Measurements from ENCODE around the gene GPR156.
A peak's percentile ranks its signal among the peaks of the same experiment; 100 is the strongest.
"Not testable (repeated sequence)": the region's sequence is repeated elsewhere in the genome, so short reads cannot be mapped to it uniquely, and the experiment has no call there.

GPR156 gene

DNA sequence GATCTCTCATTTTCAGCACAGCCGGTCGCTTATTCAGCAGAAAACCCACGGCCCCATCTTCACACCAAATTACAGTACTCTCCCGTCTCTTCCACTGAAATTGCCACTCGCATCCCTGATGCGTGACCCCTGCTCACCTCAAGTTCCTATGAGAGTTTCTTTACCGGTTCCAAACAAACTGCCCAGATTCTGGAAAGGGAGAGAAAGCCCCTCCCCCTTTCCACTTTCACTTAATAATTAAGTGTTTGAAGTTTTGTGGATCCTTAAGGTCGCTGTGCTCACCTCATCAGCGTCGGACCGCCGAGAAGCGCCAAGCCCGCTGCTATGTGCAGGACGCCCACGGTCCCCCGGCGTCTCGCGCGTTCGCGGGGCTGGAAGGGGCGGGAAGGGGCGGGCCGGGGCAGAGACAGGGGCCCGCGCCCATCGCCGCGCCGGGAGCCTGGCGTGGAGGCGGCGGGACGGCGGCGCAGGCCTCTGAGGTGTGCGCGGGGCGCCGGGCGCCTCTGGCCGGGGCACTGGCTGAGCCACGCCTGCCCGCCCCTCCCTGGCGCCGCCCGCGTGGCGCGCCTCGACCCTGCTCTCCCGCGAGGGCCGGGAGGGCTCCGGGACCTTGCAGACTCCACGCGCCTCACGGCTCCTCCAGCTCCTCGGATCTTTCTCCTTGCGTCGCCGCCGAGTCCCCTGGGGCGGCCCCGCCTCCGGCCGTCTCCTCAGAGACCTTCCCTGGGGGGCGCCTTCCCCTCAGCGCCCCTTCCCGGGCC is at the start of gene GPR156:
TSS of gene GPR156 (minus strand) at position 476 of the 761 bp plus-strand sequence. CDS start 41,124 bp downstream, outside the sequence.
- Histone ChIP-seq H3K4me1 (ENCODE audit: control insufficient read depth, insufficient read depth, low read length) (no peaks in the 10 kb centered on the region), H3K36me3 (ENCODE audit: control insufficient read depth, insufficient read depth, low read length) (no peaks in the 10 kb centered on the region), H3K4me3 (ENCODE audit: low read length) (peak within 1 kb of the TSS; percentile 57), H3K27me3 (ENCODE audit: control insufficient read depth, insufficient read depth, low read length) (no peaks in the 10 kb centered on the region), H3K9ac (ENCODE audit: low read length) (no peak within 1 kb of the TSS), H3K27ac (ENCODE audit: low read depth, low read length) (no peak within 1 kb of the TSS)

DNA sequence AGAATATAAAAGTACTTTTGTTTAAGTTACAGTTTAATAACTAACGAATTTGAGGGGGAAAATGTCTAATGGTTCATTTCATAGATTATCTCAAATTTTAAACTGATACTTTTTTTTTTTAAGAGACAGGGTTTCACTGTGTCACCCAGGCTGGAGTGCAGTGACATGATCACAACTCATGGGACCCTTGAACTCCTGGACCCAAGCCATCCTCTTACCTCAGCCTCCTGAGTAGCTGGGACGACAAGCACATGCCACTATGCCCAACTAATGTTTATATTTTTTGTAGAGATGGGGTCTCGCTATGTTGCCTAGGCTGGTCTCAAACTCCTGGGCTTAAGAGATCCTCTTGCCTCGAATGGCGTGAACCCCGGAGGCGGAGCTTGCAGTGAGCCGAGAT is 47.6 kb upstream of the GPR156 start:
- no peaks in the 10 kb centered on the region for H3K4me1 ChIP-seq (ENCODE audit: control insufficient read depth, insufficient read depth, low read length)
- H3K27ac ChIP-seq (ENCODE audit: low read depth, low read length) = no peak overlapping the region
- no peak overlapping the region for H3K4me3 ChIP-seq (ENCODE audit: low read length)
- H3K9ac ChIP-seq (ENCODE audit: low read length) = no peak overlapping the region
- H3K27me3 ChIP-seq (ENCODE audit: control insufficient read depth, insufficient read depth, low read length) = no peaks in the 10 kb centered on the region
- H3K36me3 ChIP-seq (ENCODE audit: control insufficient read depth, insufficient read depth, low read length) = peaks cover 7% of the 10 kb centered on the region

DNA sequence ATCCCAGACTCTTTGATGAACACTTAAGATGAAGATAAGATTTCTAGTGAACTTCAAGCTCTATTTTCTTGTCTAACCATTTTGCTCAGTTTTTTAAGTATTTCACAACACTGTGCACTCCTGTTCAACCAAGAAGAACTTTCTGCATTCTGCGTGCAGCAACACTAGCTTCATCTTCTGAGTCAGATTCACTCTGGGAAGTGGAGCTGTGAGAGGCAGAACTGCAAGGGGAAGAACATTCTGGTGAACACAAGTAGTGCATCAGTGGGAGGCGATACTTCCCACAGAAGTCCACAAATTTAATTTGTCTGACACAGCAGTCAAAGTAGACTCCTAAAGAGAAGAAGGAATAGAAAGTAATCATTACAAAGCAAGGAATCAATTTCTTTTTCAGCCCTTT is 46.1 kb upstream of the GPR156 start:
- H3K4me1 ChIP-seq (ENCODE audit: control insufficient read depth, insufficient read depth, low read length) = no peaks in the 10 kb centered on the region
- peaks cover 7% of the 10 kb centered on the region for H3K36me3 ChIP-seq (ENCODE audit: control insufficient read depth, insufficient read depth, low read length)
- no peak overlapping the region for H3K4me3 ChIP-seq (ENCODE audit: low read length)
- H3K27me3 ChIP-seq (ENCODE audit: control insufficient read depth, insufficient read depth, low read length) = no peaks in the 10 kb centered on the region
- no peak overlapping the region for H3K27ac ChIP-seq (ENCODE audit: low read depth, low read length)
- H3K9ac ChIP-seq (ENCODE audit: low read length) = no peak overlapping the region

GRCh38 chr3:120326784-120327183 is 41.8 kb upstream of the GPR156 start:
- Histone ChIP-seq H3K36me3 (ENCODE audit: control insufficient read depth, insufficient read depth, low read length) (peaks cover 10% of the 10 kb centered on the region), H3K4me3 (ENCODE audit: low read length) (no peak overlapping the region)

GRCh38 chr3:120324190-120324589 is 39.2 kb upstream of the GPR156 start:
- no peaks in the 10 kb centered on the region for H3K27me3 ChIP-seq (ENCODE audit: control insufficient read depth, insufficient read depth, low read length)
- no peak overlapping the region for H3K9ac ChIP-seq (ENCODE audit: low read length)
- H3K36me3 ChIP-seq (ENCODE audit: control insufficient read depth, insufficient read depth, low read length) = peaks cover 3% of the 10 kb centered on the region
- no peaks in the 10 kb centered on the region for H3K4me1 ChIP-seq (ENCODE audit: control insufficient read depth, insufficient read depth, low read length)
- no peak overlapping the region for H3K27ac ChIP-seq (ENCODE audit: low read depth, low read length)
- no peak overlapping the region for H3K4me3 ChIP-seq (ENCODE audit: low read length)

More at GRCh38 chr3:120326784-120327183, 41.8 kb upstream of the GPR156 start:
- no peak overlapping the region for H3K9ac ChIP-seq (ENCODE audit: low read length)
- no peak overlapping the region for H3K27ac ChIP-seq (ENCODE audit: low read depth, low read length)
- no peaks in the 10 kb centered on the region for H3K4me1 ChIP-seq (ENCODE audit: control insufficient read depth, insufficient read depth, low read length)
- no peaks in the 10 kb centered on the region for H3K27me3 ChIP-seq (ENCODE audit: control insufficient read depth, insufficient read depth, low read length)

GRCh38 chr3:120323761-120324160 is 38.7 kb upstream of the GPR156 start:
- H3K9ac ChIP-seq (ENCODE audit: low read length); H3K4me1 ChIP-seq (ENCODE audit: control insufficient read depth, insufficient read depth, low read length); H3K36me3 ChIP-seq (ENCODE audit: control insufficient read depth, insufficient read depth, low read length); H3K27me3 ChIP-seq (ENCODE audit: control insufficient read depth, insufficient read depth, low read length); H3K27ac ChIP-seq (ENCODE audit: low read depth, low read length); H3K4me3 ChIP-seq (ENCODE audit: low read length): not testable (repeated sequence)

GRCh38 chr3:120311863-120312794 is 27.1 kb upstream of the GPR156 start:
- no peak overlapping the region for H3K4me3 ChIP-seq (ENCODE audit: low read length)
- no peak overlapping the region for H3K27ac ChIP-seq (ENCODE audit: low read depth, low read length)
- no peaks in the 10 kb centered on the region for H3K36me3 ChIP-seq (ENCODE audit: control insufficient read depth, insufficient read depth, low read length)
- H3K27me3 ChIP-seq (ENCODE audit: control insufficient read depth, insufficient read depth, low read length) = no peaks in the 10 kb centered on the region
- no peak overlapping the region for H3K9ac ChIP-seq (ENCODE audit: low read length)
- no peaks in the 10 kb centered on the region for H3K4me1 ChIP-seq (ENCODE audit: control insufficient read depth, insufficient read depth, low read length)

DNA sequence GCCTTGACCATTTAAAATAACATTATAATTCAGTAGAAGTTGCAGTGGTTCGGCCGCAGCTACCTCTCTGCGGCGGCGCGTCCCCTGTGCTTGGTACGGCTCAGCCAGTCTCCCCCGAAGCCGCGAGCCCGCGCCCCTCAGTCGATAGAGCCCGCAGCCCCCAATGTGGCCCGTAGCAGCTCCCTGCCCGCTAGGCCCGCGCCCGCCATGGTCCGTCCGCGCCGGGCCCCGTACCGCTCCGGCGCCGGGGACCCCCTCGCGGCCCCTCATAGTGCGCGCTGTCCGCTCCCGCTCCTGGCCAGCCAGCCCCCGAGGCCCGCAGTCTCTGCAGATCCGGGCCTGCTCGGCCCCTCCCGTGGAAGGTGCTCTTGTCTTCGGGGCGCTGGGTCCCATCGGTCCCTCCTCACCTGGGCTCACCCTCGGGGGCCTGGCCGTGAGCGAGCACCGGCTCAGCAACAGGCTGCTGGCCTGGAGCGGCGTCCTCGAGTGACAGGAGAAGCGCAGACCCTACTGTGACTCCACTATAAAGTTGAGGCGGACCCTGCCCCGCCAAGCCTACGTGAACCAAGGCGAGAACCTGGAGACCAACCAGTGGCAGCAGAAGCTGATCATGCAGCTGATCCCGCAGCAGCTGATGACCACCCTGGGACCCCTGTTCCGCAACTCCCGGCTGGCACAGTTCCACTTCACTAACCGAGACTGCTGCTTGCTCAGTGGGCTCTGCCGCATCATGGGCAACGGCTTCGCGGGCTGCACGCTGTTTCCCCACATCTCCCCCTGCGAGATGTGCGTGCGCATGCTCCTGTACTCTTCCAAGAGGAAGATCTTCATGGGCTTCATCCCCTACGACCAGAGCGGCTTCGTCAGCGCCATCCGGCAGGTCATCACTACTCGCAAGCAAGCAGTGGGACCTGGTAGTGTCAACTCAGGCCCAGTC is 21.8 kb upstream of the GPR156 start:
- Histone ChIP-seq H3K36me3 (ENCODE audit: control insufficient read depth, insufficient read depth, low read length) (no peaks in the 10 kb centered on the region), H3K9ac (ENCODE audit: low read length) (no peak overlapping the region), H3K27ac (ENCODE audit: low read depth, low read length) (no peak overlapping the region), H3K4me3 (ENCODE audit: low read length) (no peak overlapping the region), H3K27me3 (ENCODE audit: control insufficient read depth, insufficient read depth, low read length) (no peaks in the 10 kb centered on the region), H3K4me1 (ENCODE audit: control insufficient read depth, insufficient read depth, low read length) (no peaks in the 10 kb centered on the region)

GRCh38 chr3:120304616-120305015 is 19.6 kb upstream of the GPR156 start:
- no peaks in the 10 kb centered on the region for H3K4me1 ChIP-seq (ENCODE audit: control insufficient read depth, insufficient read depth, low read length)
- H3K4me3 ChIP-seq (ENCODE audit: low read length) = no peak overlapping the region
- H3K36me3 ChIP-seq (ENCODE audit: control insufficient read depth, insufficient read depth, low read length) = no peaks in the 10 kb centered on the region
- H3K27me3 ChIP-seq (ENCODE audit: control insufficient read depth, insufficient read depth, low read length) = no peaks in the 10 kb centered on the region
- no peak overlapping the region for H3K27ac ChIP-seq (ENCODE audit: low read depth, low read length)
- no peak overlapping the region for H3K9ac ChIP-seq (ENCODE audit: low read length)

- H3K4me1 ChIP-seq (ENCODE audit: control insufficient read depth, insufficient read depth, low read length) = no peaks in the 10 kb centered on the region
- no peaks in the 10 kb centered on the region for H3K36me3 ChIP-seq (ENCODE audit: control insufficient read depth, insufficient read depth, low read length)
- H3K27me3 ChIP-seq (ENCODE audit: control insufficient read depth, insufficient read depth, low read length) = no peaks in the 10 kb centered on the region
- no peak overlapping the region for H3K9ac ChIP-seq (ENCODE audit: low read length)
- H3K4me3 ChIP-seq (ENCODE audit: low read length) = no peak overlapping the region
- no peak overlapping the region for H3K27ac ChIP-seq (ENCODE audit: low read depth, low read length)
These were observed 17.3 kb upstream of the GPR156 start for GRCh38 chr3:120302361-120302760.

DNA sequence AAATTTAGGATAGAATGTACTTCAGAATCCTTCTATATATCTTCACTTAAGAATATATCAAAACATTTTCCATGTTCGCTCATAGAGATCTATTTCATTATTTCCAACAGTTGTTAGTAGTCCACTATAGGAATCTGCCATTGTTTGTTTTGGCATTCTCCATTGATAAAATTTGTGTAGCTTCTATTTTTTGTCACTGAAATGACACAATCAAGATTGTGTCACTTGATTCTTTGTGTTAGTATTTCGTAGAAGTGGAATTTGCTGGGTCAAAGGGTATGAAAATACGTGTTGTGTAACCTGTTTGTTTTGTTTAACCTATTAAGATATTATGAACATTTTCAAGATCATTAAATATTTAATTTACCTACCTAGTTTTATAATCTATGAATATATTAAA is 15.9 kb upstream of the GPR156 start:
- Histone ChIP-seq H3K4me1 (ENCODE audit: control insufficient read depth, insufficient read depth, low read length) (no peaks in the 10 kb centered on the region), H3K36me3 (ENCODE audit: control insufficient read depth, insufficient read depth, low read length) (no peaks in the 10 kb centered on the region), H3K27ac (ENCODE audit: low read depth, low read length) (no peak overlapping the region), H3K4me3 (ENCODE audit: low read length) (no peak overlapping the region), H3K9ac (ENCODE audit: low read length) (no peak overlapping the region), H3K27me3 (ENCODE audit: control insufficient read depth, insufficient read depth, low read length) (no peaks in the 10 kb centered on the region)

- Histone ChIP-seq H3K27ac (ENCODE audit: low read depth, low read length) (no peak overlapping the region), H3K4me3 (ENCODE audit: low read length) (no peak overlapping the region), H3K27me3 (ENCODE audit: control insufficient read depth, insufficient read depth, low read length) (no peaks in the 10 kb centered on the region), H3K36me3 (ENCODE audit: control insufficient read depth, insufficient read depth, low read length) (no peaks in the 10 kb centered on the region), H3K4me1 (ENCODE audit: control insufficient read depth, insufficient read depth, low read length) (no peaks in the 10 kb centered on the region), H3K9ac (ENCODE audit: low read length) (no peak overlapping the region)
These were observed 14.4 kb upstream of the GPR156 start for GRCh38 chr3:120299403-120299802.
